ENCODE data around the gene LRMDA.

LRMDA gene

DNA sequence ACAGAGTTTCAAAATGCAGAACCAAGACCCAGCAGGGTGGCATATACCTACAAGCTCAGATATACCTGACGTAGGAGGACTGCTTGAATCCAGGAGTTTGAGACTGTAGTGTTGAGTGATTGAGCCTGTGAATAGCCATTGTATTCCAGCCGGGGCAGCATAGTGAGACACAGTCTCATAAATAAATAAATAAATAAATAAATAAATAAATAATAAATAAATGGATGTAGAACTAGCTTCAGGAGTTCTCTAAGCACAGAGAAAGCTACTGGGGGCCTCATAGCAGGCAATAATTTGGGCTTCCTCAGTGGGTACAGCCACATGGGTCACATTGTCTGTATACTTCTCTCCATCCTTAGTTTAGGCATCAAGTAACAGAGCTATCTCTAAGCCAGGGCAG is 906.8 kb downstream of the LRMDA start (continued):
- TF ChIP-seq ZNF335 (tag by site-specific recombination; conservative IDR thresholded peaks at IDR 0.05) (no peak), ZNF202 (tag by site-specific recombination; IDR thresholded peaks at IDR 0.05; ENCODE audit: borderline replicate concordance) (peak; percentile 66; the same call in 1 of the 2 replicates), ZBTB8A (tag by site-specific recombination; IDR thresholded peaks at IDR 0.05) (peak; percentile 55; the same call in 1 of the 2 replicates), ZNF266 (tag by site-specific recombination; IDR thresholded peaks at IDR 0.05; ENCODE audit: low read depth) (peak; percentile 55; the same call in 1 of the 2 replicates), ZNF426 (tag by site-specific recombination; IDR thresholded peaks at IDR 0.05) (peak; percentile 75)
- TF ChIP-seq, protein P1, sequence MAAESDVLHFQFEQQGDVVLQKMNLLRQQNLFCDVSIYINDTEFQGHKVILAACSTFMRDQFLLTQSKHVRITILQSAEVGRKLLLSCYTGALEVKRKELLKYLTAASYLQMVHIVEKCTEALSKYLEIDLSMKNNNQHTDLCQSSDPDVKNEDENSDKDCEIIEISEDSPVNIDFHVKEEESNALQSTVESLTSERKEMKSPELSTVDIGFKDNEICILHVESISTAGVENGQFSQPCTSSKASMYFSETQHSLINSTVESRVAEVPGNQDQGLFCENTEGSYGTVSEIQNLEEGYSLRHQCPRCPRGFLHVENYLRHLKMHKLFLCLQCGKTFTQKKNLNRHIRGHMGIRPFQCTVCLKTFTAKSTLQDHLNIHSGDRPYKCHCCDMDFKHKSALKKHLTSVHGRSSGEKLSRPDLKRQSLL (tag by site-specific recombination; IDR thresholded peaks at IDR 0.05): no peak
- TF ChIP-seq, protein P2, sequence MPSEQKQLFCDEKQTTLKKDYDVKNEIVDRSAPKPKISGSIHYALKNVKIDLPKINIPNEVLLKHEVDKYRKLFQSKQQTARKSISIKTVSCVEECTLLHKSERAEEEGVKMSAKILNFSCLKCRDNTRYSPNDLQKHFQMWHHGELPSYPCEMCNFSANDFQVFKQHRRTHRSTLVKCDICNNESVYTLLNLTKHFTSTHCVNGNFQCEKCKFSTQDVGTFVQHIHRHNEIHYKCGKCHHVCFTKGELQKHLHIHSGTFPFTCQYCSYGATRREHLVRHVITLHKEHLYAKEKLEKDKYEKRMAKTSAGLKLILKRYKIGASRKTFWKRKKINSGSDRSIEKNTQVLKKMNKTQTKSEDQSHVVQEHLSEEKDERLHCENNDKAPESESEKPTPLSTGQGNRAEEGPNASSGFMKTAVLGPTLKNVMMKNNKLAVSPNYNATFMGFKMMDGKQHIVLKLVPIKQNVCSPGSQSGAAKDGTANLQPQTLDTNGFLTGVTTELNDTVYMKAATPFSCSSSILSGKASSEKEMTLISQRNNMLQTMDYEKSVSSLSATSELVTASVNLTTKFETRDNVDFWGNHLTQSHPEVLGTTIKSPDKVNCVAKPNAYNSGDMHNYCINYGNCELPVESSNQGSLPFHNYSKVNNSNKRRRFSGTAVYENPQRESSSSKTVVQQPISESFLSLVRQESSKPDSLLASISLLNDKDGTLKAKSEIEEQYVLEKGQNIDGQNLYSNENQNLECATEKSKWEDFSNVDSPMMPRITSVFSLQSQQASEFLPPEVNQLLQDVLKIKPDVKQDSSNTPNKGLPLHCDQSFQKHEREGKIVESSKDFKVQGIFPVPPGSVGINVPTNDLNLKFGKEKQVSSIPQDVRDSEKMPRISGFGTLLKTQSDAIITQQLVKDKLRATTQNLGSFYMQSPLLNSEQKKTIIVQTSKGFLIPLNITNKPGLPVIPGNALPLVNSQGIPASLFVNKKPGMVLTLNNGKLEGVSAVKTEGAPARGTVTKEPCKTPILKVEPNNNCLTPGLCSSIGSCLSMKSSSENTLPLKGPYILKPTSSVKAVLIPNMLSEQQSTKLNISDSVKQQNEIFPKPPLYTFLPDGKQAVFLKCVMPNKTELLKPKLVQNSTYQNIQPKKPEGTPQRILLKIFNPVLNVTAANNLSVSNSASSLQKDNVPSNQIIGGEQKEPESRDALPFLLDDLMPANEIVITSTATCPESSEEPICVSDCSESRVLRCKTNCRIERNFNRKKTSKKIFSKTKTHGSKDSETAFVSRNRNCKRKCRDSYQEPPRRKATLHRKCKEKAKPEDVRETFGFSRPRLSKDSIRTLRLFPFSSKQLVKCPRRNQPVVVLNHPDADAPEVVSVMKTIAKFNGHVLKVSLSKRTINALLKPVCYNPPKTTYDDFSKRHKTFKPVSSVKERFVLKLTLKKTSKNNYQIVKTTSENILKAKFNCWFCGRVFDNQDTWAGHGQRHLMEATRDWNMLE (tag by site-specific recombination; conservative IDR thresholded peaks at IDR 0.05; ENCODE audit: low read depth): peak; percentile 77
- TF ChIP-seq, protein P3, sequence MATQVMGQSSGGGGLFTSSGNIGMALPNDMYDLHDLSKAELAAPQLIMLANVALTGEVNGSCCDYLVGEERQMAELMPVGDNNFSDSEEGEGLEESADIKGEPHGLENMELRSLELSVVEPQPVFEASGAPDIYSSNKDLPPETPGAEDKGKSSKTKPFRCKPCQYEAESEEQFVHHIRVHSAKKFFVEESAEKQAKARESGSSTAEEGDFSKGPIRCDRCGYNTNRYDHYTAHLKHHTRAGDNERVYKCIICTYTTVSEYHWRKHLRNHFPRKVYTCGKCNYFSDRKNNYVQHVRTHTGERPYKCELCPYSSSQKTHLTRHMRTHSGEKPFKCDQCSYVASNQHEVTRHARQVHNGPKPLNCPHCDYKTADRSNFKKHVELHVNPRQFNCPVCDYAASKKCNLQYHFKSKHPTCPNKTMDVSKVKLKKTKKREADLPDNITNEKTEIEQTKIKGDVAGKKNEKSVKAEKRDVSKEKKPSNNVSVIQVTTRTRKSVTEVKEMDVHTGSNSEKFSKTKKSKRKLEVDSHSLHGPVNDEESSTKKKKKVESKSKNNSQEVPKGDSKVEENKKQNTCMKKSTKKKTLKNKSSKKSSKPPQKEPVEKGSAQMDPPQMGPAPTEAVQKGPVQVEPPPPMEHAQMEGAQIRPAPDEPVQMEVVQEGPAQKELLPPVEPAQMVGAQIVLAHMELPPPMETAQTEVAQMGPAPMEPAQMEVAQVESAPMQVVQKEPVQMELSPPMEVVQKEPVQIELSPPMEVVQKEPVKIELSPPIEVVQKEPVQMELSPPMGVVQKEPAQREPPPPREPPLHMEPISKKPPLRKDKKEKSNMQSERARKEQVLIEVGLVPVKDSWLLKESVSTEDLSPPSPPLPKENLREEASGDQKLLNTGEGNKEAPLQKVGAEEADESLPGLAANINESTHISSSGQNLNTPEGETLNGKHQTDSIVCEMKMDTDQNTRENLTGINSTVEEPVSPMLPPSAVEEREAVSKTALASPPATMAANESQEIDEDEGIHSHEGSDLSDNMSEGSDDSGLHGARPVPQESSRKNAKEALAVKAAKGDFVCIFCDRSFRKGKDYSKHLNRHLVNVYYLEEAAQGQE (tag by site-specific recombination; IDR thresholded peaks at IDR 0.05): peak; percentile 25; the same call in 1 of the 2 replicates
- TF ChIP-seq, protein P4, sequence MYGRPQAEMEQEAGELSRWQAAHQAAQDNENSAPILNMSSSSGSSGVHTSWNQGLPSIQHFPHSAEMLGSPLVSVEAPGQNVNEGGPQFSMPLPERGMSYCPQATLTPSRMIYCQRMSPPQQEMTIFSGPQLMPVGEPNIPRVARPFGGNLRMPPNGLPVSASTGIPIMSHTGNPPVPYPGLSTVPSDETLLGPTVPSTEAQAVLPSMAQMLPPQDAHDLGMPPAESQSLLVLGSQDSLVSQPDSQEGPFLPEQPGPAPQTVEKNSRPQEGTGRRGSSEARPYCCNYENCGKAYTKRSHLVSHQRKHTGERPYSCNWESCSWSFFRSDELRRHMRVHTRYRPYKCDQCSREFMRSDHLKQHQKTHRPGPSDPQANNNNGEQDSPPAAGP (tag by site-specific recombination; IDR thresholded peaks at IDR 0.05): no peak

DNA sequence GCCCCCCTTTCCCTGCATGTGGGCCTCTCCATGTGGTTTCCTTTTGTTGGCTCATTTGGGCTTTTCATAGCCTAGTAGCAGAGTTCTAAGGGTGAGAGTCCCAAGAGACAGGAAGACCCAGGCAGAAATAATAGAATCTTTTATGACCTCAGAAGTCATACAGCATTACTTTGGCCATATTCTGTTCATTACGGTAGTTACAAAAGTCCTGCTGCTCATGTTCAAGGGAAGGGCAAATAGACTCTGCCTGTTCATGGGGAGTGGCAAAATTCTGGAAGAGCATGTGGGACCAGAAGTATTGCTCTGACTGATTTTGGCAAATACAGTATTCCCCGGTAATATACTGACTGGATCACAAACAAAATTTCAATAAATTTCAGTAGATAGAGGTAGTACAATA is 910.3 kb downstream of the LRMDA start:
- POLR2A ChIA-PET: no interaction called here
- CTCF ChIA-PET: no interaction called here
- Histone ChIP-seq H3K36me3 (ENCODE audit: control insufficient read depth in 2 of 2, insufficient read depth in 1 of 2, low read length in 2 of 2) (no peaks in the 10 kb centered on the region), H3K4me3 (ENCODE audit: low read depth, low read length) (no peak overlapping the region), H3K4me1 (ENCODE audit: control insufficient read depth, insufficient read depth, low read length) (no peaks in the 10 kb centered on the region), H3K27ac (ENCODE audit: extremely low read depth, low read depth, low read length) (no peak overlapping the region), H3K9me3 (ENCODE audit: control insufficient read depth, insufficient read depth, low read depth, low read length) (no peaks in the 10 kb centered on the region)
- TF ChIP-seq ZNF239 (tag by site-specific recombination; IDR thresholded peaks at IDR 0.05) (no peak), ZBTB21 (tag by site-specific recombination; IDR thresholded peaks at IDR 0.05) (no peak), ZXDB (tag by site-specific recombination; IDR thresholded peaks at IDR 0.05) (no peak), ZNF544 (tag by site-specific recombination; IDR thresholded peaks at IDR 0.05) (no peak), KLF7 (tag by site-specific recombination; IDR thresholded peaks at IDR 0.05; ENCODE audit: borderline replicate concordance) (no peak), ZNF423 (tag by site-specific recombination; IDR thresholded peaks at IDR 0.05) (no peak), ZNF274 (IDR thresholded peaks at IDR 0.05; ENCODE audit: low read length) (no peak), ZNF274 (tag by site-specific recombination; IDR thresholded peaks at IDR 0.05; ENCODE audit: borderline replicate concordance) (no peak), ZNF837 (tag by site-specific recombination; IDR thresholded peaks at IDR 0.05) (no peak), EGR2 (tag by site-specific recombination; IDR thresholded peaks at IDR 0.05; ENCODE audit: low read depth) (no peak)
- TF ChIP-seq, protein P5, sequence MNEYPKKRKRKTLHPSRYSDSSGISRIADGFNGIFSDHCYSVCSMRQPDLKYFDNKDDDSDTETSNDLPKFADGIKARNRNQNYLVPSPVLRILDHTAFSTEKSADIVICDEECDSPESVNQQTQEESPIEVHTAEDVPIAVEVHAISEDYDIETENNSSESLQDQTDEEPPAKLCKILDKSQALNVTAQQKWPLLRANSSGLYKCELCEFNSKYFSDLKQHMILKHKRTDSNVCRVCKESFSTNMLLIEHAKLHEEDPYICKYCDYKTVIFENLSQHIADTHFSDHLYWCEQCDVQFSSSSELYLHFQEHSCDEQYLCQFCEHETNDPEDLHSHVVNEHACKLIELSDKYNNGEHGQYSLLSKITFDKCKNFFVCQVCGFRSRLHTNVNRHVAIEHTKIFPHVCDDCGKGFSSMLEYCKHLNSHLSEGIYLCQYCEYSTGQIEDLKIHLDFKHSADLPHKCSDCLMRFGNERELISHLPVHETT (tag by site-specific recombination; IDR thresholded peaks at IDR 0.05): no peak
- TF ChIP-seq, protein P6, sequence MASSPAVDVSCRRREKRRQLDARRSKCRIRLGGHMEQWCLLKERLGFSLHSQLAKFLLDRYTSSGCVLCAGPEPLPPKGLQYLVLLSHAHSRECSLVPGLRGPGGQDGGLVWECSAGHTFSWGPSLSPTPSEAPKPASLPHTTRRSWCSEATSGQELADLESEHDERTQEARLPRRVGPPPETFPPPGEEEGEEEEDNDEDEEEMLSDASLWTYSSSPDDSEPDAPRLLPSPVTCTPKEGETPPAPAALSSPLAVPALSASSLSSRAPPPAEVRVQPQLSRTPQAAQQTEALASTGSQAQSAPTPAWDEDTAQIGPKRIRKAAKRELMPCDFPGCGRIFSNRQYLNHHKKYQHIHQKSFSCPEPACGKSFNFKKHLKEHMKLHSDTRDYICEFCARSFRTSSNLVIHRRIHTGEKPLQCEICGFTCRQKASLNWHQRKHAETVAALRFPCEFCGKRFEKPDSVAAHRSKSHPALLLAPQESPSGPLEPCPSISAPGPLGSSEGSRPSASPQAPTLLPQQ (tag by site-specific recombination; IDR thresholded peaks at IDR 0.05): no peak
- TF ChIP-seq, protein P7, sequence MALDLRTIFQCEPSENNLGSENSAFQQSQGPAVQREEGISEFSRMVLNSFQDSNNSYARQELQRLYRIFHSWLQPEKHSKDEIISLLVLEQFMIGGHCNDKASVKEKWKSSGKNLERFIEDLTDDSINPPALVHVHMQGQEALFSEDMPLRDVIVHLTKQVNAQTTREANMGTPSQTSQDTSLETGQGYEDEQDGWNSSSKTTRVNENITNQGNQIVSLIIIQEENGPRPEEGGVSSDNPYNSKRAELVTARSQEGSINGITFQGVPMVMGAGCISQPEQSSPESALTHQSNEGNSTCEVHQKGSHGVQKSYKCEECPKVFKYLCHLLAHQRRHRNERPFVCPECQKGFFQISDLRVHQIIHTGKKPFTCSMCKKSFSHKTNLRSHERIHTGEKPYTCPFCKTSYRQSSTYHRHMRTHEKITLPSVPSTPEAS (tag by site-specific recombination; IDR thresholded peaks at IDR 0.05): no peak
